Keratinocyte (primary cell): ENCODE data around the gene LZTFL1.

Experiments
- CTCF ChIP-seq, 3 experiments: IDR thresholded peaks in 1 of 3; conservative IDR thresholded peaks in 1 of 3; optimal IDR thresholded peaks in 1 of 3; 2 replicates in 2 of 3; 3 replicates in 1 of 3; pipeline versions ENCODE3 to v1.5.1; 2011; ENCODE audit warnings: low read length in 3 of 3, mild to moderate bottlenecking in 3 of 3, moderate library complexity in 2 of 3, control low read depth in 1 of 3, inconsistent platforms in 1 of 3; ENCODE audit not compliant: insufficient read depth in 2 of 3; ENCODE audit errors: extremely low read depth in 1 of 3
- EZH2 ChIP-seq: IDR thresholded peaks from one replicate; pipeline ENCODE4 v1.6.1; 2012; ENCODE audit warnings: inconsistent platforms, mild to moderate bottlenecking, low read length, moderate library complexity

- no peak for TF ChIP-seq CTCF (optimal IDR thresholded peaks at IDR 0.05 in 1 of 3, IDR thresholded peaks at IDR 0.05 in 1 of 3, conservative IDR thresholded peaks at IDR 0.05 in 1 of 3; ENCODE audit: extremely low read depth in 1 of 3, insufficient read depth in 2 of 3, low read length in 3 of 3)
- no peak for TF ChIP-seq EZH2
These were observed 51.3 kb downstream of the LZTFL1 start for GRCh38 chr3:45790596-45790995.
